Karpas-422 (cell line): ENCODE measurements around the gene ACVRL1. TPM values are rescaled to one million over a fixed set of nuclear protein-coding genes. Genes with fewer than 3 reads are reported as not detected.
A peak's percentile ranks its signal among the peaks of the same experiment; 100 is the strongest.

ENCODE experiments used
- DNase-seq: peaks from one replicate; pipeline ENCODE4 v3.0.0-alpha.2; 2015
- H2AFZ ChIP-seq: fragments of 200-600 bp; sonication (generic); 2 replicates; pipeline ENCODE4 v1.6.1; 2014; ENCODE audit warnings: antibody characterized with exemption, low read length, mixed read lengths
- H3K27ac ChIP-seq: fragments of 200-600 bp; sonication (generic); 2 replicates; pipeline ENCODE4 v1.5.1; 2014; ENCODE audit warnings: mild to moderate bottlenecking, low read length, moderate library complexity
- H3K27me3 ChIP-seq: fragments of 200-600 bp; sonication (generic); 2 replicates; pipeline ENCODE4 v1.6.1; 2014; ENCODE audit warnings: low read length, mixed read lengths
- H3K36me3 ChIP-seq: fragments of 200-600 bp; sonication (generic); 2 replicates; pipeline ENCODE4 v1.6.1; 2014; ENCODE audit warnings: low read length, mixed read lengths; ENCODE audit not compliant: insufficient read depth
- H3K4me1 ChIP-seq: fragments of 200-600 bp; sonication (generic); 2 replicates; pipeline ENCODE4 v1.6.1; 2014; ENCODE audit warnings: mild to moderate bottlenecking, low read length, mixed read lengths
- H3K4me2 ChIP-seq: fragments of 200-600 bp; sonication (generic); 2 replicates; pipeline ENCODE4 v1.6.1; 2014; ENCODE audit warnings: low read length, low read depth, mild to moderate bottlenecking; ENCODE audit not compliant: poor library complexity, severe bottlenecking
- H3K4me3 ChIP-seq: fragments of 200-600 bp; sonication (generic); 2 replicates; pipeline ENCODE4 v1.5.1; 2014; ENCODE audit warnings: mild to moderate bottlenecking, antibody characterized with exemption, low read length, mixed read lengths
- H3K79me2 ChIP-seq: fragments of 200-600 bp; sonication (generic); 2 replicates; pipeline ENCODE4 v1.6.1; 2014; ENCODE audit warnings: mild to moderate bottlenecking, low read length, mixed read lengths
- H3K9ac ChIP-seq: fragments of 200-600 bp; sonication (generic); 2 replicates; pipeline ENCODE4 v1.6.0; 2014; ENCODE audit warnings: low read length
- H3K9me2 ChIP-seq: fragments of 200-600 bp; sonication (generic), shearing (Covaris generic); replicated peaks from 2 replicates; pipeline ENCODE4 v1.6.0; 2014; ENCODE audit warnings: mild to moderate bottlenecking, low read length, moderate library complexity; ENCODE audit not compliant: insufficient read depth
- H3K9me3 ChIP-seq: fragments of 300-700, 200-600 bp; sonication (generic); 2 replicates; pipeline ENCODE4 v1.6.1; 2014; ENCODE audit warnings: low read length, mixed read lengths
- H4K20me1 ChIP-seq: fragments of 200-600 bp; sonication (generic); 2 replicates; pipeline ENCODE4 v1.6.1; 2014; ENCODE audit warnings: mild to moderate bottlenecking, antibody characterized with exemption, low read length, low read depth; ENCODE audit not compliant: insufficient read depth
- total RNA-seq: library from RNA; depleted of rRNA; stranded (reverse); fragments of >200 nt; shearing (Covaris generic); gene quantifications from 2 replicates; pipeline ENCODE4 v1.2.3, GENCODE V29; 2014; ENCODE audit warnings: low replicate concordance

The ACVRL1 gene
- total RNA-seq, 1 experiment from 2014 or later = not detected

GRCh38 chr12:51922146-51922545 lies 14.8 kb downstream of the ACVRL1 start:
- Histone ChIP-seq H3K9me2 (no peaks in the 10 kb centered on the region), H3K4me1 (peaks cover 19% of the 10 kb centered on the region), H3K27ac (no peak overlapping the region), H3K79me2 (no peaks in the 10 kb centered on the region), H3K36me3 (no peaks in the 10 kb centered on the region), H3K4me2 (no peak overlapping the region), H3K9ac (no peak overlapping the region), H4K20me1 (no peaks in the 10 kb centered on the region), H3K9me3 (no peaks in the 10 kb centered on the region), H3K27me3 (no peaks in the 10 kb centered on the region), H2AFZ (no peak overlapping the region), H3K4me3 (no peak overlapping the region)
- DNase-seq = no peak

- H3K4me2 ChIP-seq = no peak overlapping the region
- H3K27ac ChIP-seq = no peak overlapping the region
- no peak overlapping the region for H2AFZ ChIP-seq
- H3K4me1 ChIP-seq = peaks cover 19% of the 10 kb centered on the region
- H4K20me1 ChIP-seq = no peaks in the 10 kb centered on the region
- no peaks in the 10 kb centered on the region for H3K9me2 ChIP-seq
- H3K9ac ChIP-seq = no peak overlapping the region
- H3K36me3 ChIP-seq = no peaks in the 10 kb centered on the region
- H3K79me2 ChIP-seq = no peaks in the 10 kb centered on the region
- H3K9me3 ChIP-seq = no peaks in the 10 kb centered on the region
- DNase-seq = no peak
- H3K27me3 ChIP-seq = no peaks in the 10 kb centered on the region
- no peak overlapping the region for H3K4me3 ChIP-seq
Observed at GRCh38 chr12:51922762-51923505, 15.6 kb downstream of the ACVRL1 start.

- H3K9ac ChIP-seq = no peak overlapping the region
- no peak overlapping the region for H2AFZ ChIP-seq
Observed at GRCh38 chr12:51923506-51924365, 16.4 kb downstream of the ACVRL1 start.

GRCh38 chr12:51924551-51925319 lies 17.4 kb downstream of the ACVRL1 start:
- peaks cover 19% of the 10 kb centered on the region for H3K4me1 ChIP-seq
- no peak for DNase-seq
- H3K9me2 ChIP-seq = no peaks in the 10 kb centered on the region
- no peak overlapping the region for H3K27ac ChIP-seq
- no peaks in the 10 kb centered on the region for H3K36me3 ChIP-seq
- H3K9me3 ChIP-seq = no peaks in the 10 kb centered on the region
- H3K4me3 ChIP-seq = no peak overlapping the region; the same call in 1 of the 2 replicates
- H2AFZ ChIP-seq = no peak overlapping the region
- H3K9ac ChIP-seq = no peak overlapping the region
- H3K27me3 ChIP-seq = no peaks in the 10 kb centered on the region
- H3K4me2 ChIP-seq = peak overlapping the region; percentile 14
- no peaks in the 10 kb centered on the region for H3K79me2 ChIP-seq
- no peaks in the 10 kb centered on the region for H4K20me1 ChIP-seq

More at GRCh38 chr12:51923506-51924365, 16.4 kb downstream of the ACVRL1 start:
- Histone ChIP-seq H3K4me2 (peak overlapping the region; percentile 9), H3K79me2 (no peaks in the 10 kb centered on the region), H3K9me3 (no peaks in the 10 kb centered on the region), H3K4me3 (no peak overlapping the region; the same call in 1 of the 2 replicates), H3K27ac (no peak overlapping the region), H3K27me3 (no peaks in the 10 kb centered on the region), H3K4me1 (peaks cover 19% of the 10 kb centered on the region), H3K36me3 (no peaks in the 10 kb centered on the region), H3K9me2 (no peaks in the 10 kb centered on the region), H4K20me1 (no peaks in the 10 kb centered on the region)
- DNase-seq = peak; percentile 66

GRCh38 chr12:51925346-51926063 lies 18.2 kb downstream of the ACVRL1 start:
- peaks cover 19% of the 10 kb centered on the region for H3K4me1 ChIP-seq
- H3K27me3 ChIP-seq = no peaks in the 10 kb centered on the region
- H4K20me1 ChIP-seq = no peaks in the 10 kb centered on the region
- DNase-seq = no peak
- no peaks in the 10 kb centered on the region for H3K36me3 ChIP-seq
- no peaks in the 10 kb centered on the region for H3K79me2 ChIP-seq
- H3K4me2 ChIP-seq = peak overlapping the region; percentile 14
- H3K9me3 ChIP-seq = no peaks in the 10 kb centered on the region
- H3K9ac ChIP-seq = no peak overlapping the region
- no peak overlapping the region for H2AFZ ChIP-seq
- no peaks in the 10 kb centered on the region for H3K9me2 ChIP-seq
- no peak overlapping the region for H3K4me3 ChIP-seq
- no peak overlapping the region for H3K27ac ChIP-seq

- H3K9ac ChIP-seq = no peak overlapping the region
- peaks cover 19% of the 10 kb centered on the region for H3K4me1 ChIP-seq
- no peak overlapping the region for H3K4me2 ChIP-seq
- H3K4me3 ChIP-seq = no peak overlapping the region
- H3K36me3 ChIP-seq = no peaks in the 10 kb centered on the region
- no peaks in the 10 kb centered on the region for H3K79me2 ChIP-seq
- H3K27me3 ChIP-seq = no peaks in the 10 kb centered on the region
- H4K20me1 ChIP-seq = no peaks in the 10 kb centered on the region
- H2AFZ ChIP-seq = no peak overlapping the region
- H3K9me2 ChIP-seq = no peaks in the 10 kb centered on the region
- no peaks in the 10 kb centered on the region for H3K9me3 ChIP-seq
- no peak overlapping the region for H3K27ac ChIP-seq
- DNase-seq = no peak
Observed at GRCh38 chr12:51926064-51926632, 18.8 kb downstream of the ACVRL1 start.

GRCh38 chr12:51926718-51927117 lies 19.4 kb downstream of the ACVRL1 start:
- Histone ChIP-seq H3K9ac (no peak overlapping the region), H3K4me2 (no peak overlapping the region), H3K9me3 (no peaks in the 10 kb centered on the region), H3K36me3 (no peaks in the 10 kb centered on the region), H3K27me3 (no peaks in the 10 kb centered on the region), H4K20me1 (no peaks in the 10 kb centered on the region), H3K4me3 (no peak overlapping the region), H2AFZ (no peak overlapping the region), H3K27ac (no peak overlapping the region), H3K4me1 (peaks cover 19% of the 10 kb centered on the region), H3K79me2 (no peaks in the 10 kb centered on the region), H3K9me2 (no peaks in the 10 kb centered on the region)
- DNase-seq = peak; percentile 83
